SU-DHL-6 (cell line): ENCODE data around the gene QPRT.

Experiments used
- CTCF ChIP-seq: fragments of 200-600 bp; sonication (generic); IDR thresholded peaks from one replicate; pipeline ENCODE4 v1.5.1; 2017; ENCODE audit warnings: antibody characterized with exemption, mild to moderate bottlenecking, low read length, moderate library complexity; ENCODE audit not compliant: insufficient read depth, poor library complexity, severe bottlenecking
- EZH2phosphoT487 ChIP-seq: fragments of 200-600 bp; sonication (generic), shearing (Covaris generic); conservative IDR thresholded peaks from 2 replicates; pipeline ENCODE4 v1.6.1; 2018; ENCODE audit warnings: mild to moderate bottlenecking, antibody characterized with exemption, low read length, moderate library complexity, mixed read lengths

DNA sequence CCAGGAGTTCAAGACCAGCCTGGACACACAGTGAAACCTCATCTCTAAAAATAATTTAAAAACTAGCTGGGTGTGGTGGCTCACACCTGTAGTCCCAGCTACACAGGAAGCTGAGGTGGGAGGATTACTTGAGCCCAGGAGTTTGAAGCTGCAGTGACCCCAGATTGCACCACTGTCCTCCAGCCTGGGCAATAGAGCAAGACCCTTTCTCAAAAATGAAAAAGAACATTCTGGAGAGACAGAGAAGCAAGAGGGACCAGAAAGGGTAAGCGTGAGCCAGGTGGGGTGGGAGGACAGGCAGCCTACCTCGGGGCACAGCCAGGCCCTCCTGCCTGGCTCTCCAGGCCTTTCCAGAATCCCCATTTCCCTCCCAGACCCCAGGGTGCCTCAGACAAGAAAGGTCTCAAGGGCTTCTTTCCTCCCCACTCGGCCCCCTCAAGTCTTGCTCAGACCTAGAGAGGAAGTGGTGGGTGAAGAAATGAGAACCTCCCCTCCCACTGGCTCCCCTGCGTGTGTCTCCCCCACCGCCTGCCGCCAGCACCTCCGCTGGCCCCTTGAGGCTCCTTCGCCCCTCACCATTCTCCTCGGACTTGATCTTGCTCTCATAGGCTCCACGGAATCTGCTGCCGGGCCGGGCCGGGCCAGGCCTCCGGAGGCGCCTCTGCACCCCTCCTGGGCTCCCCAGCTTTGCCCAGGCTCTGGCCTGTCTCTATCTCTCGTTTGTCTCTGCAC, 66.3 kb downstream of the QPRT start:
- TF ChIP-seq CTCF = no peak
- no peak for TF ChIP-seq EZH2phosphoT487
